ENCODE results near the gene SPATA4. TPM values are rescaled to one million over a fixed set of nuclear protein-coding genes. Genes with fewer than 3 reads are reported as not detected.

SPATA4 gene
- total RNA-seq, 1 experiment from 2014 or later: not detected

GRCh38 chr4:176193938-176194337 lies 1.4 kb downstream of the SPATA4 start:
- Mint-ChIP-seq H3K4me3 (ENCODE audit: unreplicated experiment) (no peak overlapping the region), H3K27me3 (ENCODE audit: insufficient read depth, unreplicated experiment) (peaks cover 16% of the 10 kb centered on the region), H3K4me1 (ENCODE audit: low read depth, unreplicated experiment) (peaks cover 5% of the 10 kb centered on the region), H3K36me3 (ENCODE audit: insufficient read depth, unreplicated experiment) (peaks cover 6% of the 10 kb centered on the region), H3K27ac (ENCODE audit: unreplicated experiment) (no peak overlapping the region), H3K9me3 (ENCODE audit: unreplicated experiment) (no peaks in the 10 kb centered on the region)
- Histone ChIP-seq H3K9me3 (no peaks in the 10 kb centered on the region), H3K36me3 (ENCODE audit: control insufficient read depth, insufficient read depth, low read length) (no peaks in the 10 kb centered on the region), H3K27me3 (replicated peaks; ENCODE audit: control insufficient read depth, insufficient read depth, low read length) (no peaks in the 10 kb centered on the region), H3K4me1 (peaks cover 3% of the 10 kb centered on the region; the same call in 1 of the 2 replicates), H3K4me3 (ENCODE audit: low read depth, low read length) (no peak overlapping the region)
- ChIA-PET CTCF (no interaction called here), POLR2A (no interaction called here)
- BruUV-seq (replicated peaks): no TSS peak
- no peak for DNase-seq
- no peak for TF ChIP-seq CTCF (IDR thresholded peaks at IDR 0.05; ENCODE audit: insufficient read depth in 1 of 2, low read depth in 1 of 2, low read length in 1 of 2, severe bottlenecking in 1 of 2, unreplicated experiment in 1 of 2)
- intact Hi-C loops (cut with micrococcal nuclease; ENCODE audit: unreplicated experiment): no loop called here

DNA sequence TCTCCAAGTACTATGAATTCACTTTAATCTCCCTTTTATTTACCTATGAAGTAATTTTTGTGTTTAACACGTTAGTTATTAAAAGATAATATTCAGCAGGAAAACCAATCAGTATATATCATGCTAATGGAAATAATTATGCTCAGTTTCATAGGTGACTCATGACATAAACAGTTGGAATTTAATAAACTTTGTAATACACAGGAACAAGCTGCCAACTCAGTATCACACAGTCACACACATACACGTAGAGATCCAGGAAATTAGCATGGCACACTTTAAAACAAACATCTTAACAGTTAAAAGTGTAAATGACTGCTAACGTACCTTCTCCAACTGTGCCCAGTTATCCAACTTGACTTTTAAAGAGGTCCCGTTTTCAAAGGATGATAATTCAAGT lies 2.3 kb downstream of the SPATA4 start:
- no TSS peak for BruUV-seq (replicated peaks)
- Mint-ChIP-seq H3K9me3 (ENCODE audit: unreplicated experiment) (no peaks in the 10 kb centered on the region), H3K27me3 (ENCODE audit: insufficient read depth, unreplicated experiment) (peaks cover 17% of the 10 kb centered on the region), H3K4me3 (ENCODE audit: unreplicated experiment) (no peak overlapping the region), H3K36me3 (ENCODE audit: insufficient read depth, unreplicated experiment) (peaks cover 6% of the 10 kb centered on the region), H3K4me1 (ENCODE audit: low read depth, unreplicated experiment) (peaks cover 5% of the 10 kb centered on the region), H3K27ac (ENCODE audit: unreplicated experiment) (no peak overlapping the region)
- POLR2A ChIA-PET: no interaction called here
- intact Hi-C loops (cut with micrococcal nuclease; ENCODE audit: unreplicated experiment): no loop called here
- H3K4me3 ChIP-seq (ENCODE audit: low read depth, low read length): no peak overlapping the region
- H3K4me1 ChIP-seq: peaks cover 3% of the 10 kb centered on the region; the same call in 1 of the 2 replicates
- CTCF ChIA-PET: no interaction called here
- no peak for DNase-seq
- no peaks in the 10 kb centered on the region for H3K27me3 ChIP-seq (replicated peaks; ENCODE audit: control insufficient read depth, insufficient read depth, low read length)
- TF ChIP-seq CTCF (IDR thresholded peaks at IDR 0.05; ENCODE audit: insufficient read depth in 1 of 2, low read depth in 1 of 2, low read length in 1 of 2, severe bottlenecking in 1 of 2, unreplicated experiment in 1 of 2): no peak
- H3K9me3 ChIP-seq: no peaks in the 10 kb centered on the region
- no peaks in the 10 kb centered on the region for H3K36me3 ChIP-seq (ENCODE audit: control insufficient read depth, insufficient read depth, low read length)

GRCh38 chr4:176191974-176192373 lies 3.4 kb downstream of the SPATA4 start:
- Mint-ChIP-seq H3K27me3 (ENCODE audit: insufficient read depth, unreplicated experiment) (peaks cover 11% of the 10 kb centered on the region), H3K36me3 (ENCODE audit: insufficient read depth, unreplicated experiment) (peaks cover 6% of the 10 kb centered on the region), H3K9me3 (ENCODE audit: unreplicated experiment) (no peaks in the 10 kb centered on the region), H3K4me1 (ENCODE audit: low read depth, unreplicated experiment) (peaks cover 5% of the 10 kb centered on the region), H3K4me3 (ENCODE audit: unreplicated experiment) (no peak overlapping the region), H3K27ac (ENCODE audit: unreplicated experiment) (no peak overlapping the region)
- DNase-seq: no peak
- H3K4me3 ChIP-seq (ENCODE audit: low read depth, low read length): no peak overlapping the region
- no TSS peak for BruUV-seq (replicated peaks)
- intact Hi-C loops (cut with micrococcal nuclease; ENCODE audit: unreplicated experiment): no loop called here
- no peak for TF ChIP-seq CTCF (IDR thresholded peaks at IDR 0.05; ENCODE audit: insufficient read depth in 1 of 2, low read depth in 1 of 2, low read length in 1 of 2, severe bottlenecking in 1 of 2, unreplicated experiment in 1 of 2)
- H3K9me3 ChIP-seq: no peaks in the 10 kb centered on the region
- ChIA-PET CTCF (no interaction called here), POLR2A (no interaction called here)
- H3K27me3 ChIP-seq (replicated peaks; ENCODE audit: control insufficient read depth, insufficient read depth, low read length): no peaks in the 10 kb centered on the region
- H3K36me3 ChIP-seq (ENCODE audit: control insufficient read depth, insufficient read depth, low read length): no peaks in the 10 kb centered on the region
- H3K4me1 ChIP-seq: peaks cover 3% of the 10 kb centered on the region; the same call in 1 of the 2 replicates

Data from Caco-2 (cell line).